WTC11 (cell line): ENCODE results near the gene SEC16A. TPM values are rescaled to one million over a fixed set of nuclear protein-coding genes. Genes with fewer than 3 reads are reported as not detected.

Experiments
- ATAC-seq: fragments of 200-7000 bp; cut with Tn5 transposase; 2 replicates; pipeline ENCODE4 v1.10.0; 2021; ENCODE audit warnings: mild to moderate bottlenecking, moderate library complexity
- CTCF ChIA-PET: fragments of 300-600 bp; sonication (Branson Sonifier 250); formaldehyde crosslinking; loops from one replicate; lab custom pipeline; 2021; ENCODE audit warnings: antibody characterized with exemption; lab: Charles Lee
- POLR2A ChIA-PET: fragments of 350-600 bp; sonication (Branson Sonifier 250); formaldehyde crosslinking; loops from one replicate; lab custom pipeline; 2021; ENCODE audit warnings: antibody characterized with exemption; lab: Charles Lee
- DNase-seq: peaks from one replicate; pipeline ENCODE4 v3.0.0; 2021; ENCODE audit warnings: low spot score
- H3K27ac Mint-ChIP-seq: 2 replicates; pipeline ENCODE4 v1.8.0; 2021; ENCODE audit warnings: mixed read lengths
- H3K27me3 Mint-ChIP-seq: 2 replicates; pipeline ENCODE4 v1.8.0; 2021; ENCODE audit warnings: low read depth, mild to moderate bottlenecking, moderate library complexity, mixed read lengths
- H3K36me3 Mint-ChIP-seq: 2 replicates; pipeline ENCODE4 v1.8.0; 2021; ENCODE audit warnings: mixed read lengths
- H3K4me1 Mint-ChIP-seq: 2 replicates; pipeline ENCODE4 v1.8.0; 2022; ENCODE audit warnings: mixed read lengths
- H3K4me3 Mint-ChIP-seq: 2 replicates; pipeline ENCODE4 v1.8.0; 2021; ENCODE audit warnings: mild to moderate bottlenecking, moderate library complexity, mixed read lengths
- H3K9me3 Mint-ChIP-seq: 2 replicates; pipeline ENCODE4 v1.8.0; 2021; ENCODE audit warnings: mixed read lengths
- ARID4B ChIP-seq: sonication (generic); formaldehyde crosslinking; IDR thresholded peaks from 2 replicates; pipeline ENCODE4 v1.8.0; 2023; ENCODE audit warnings: missing genetic modification reagents, mild to moderate bottlenecking, borderline replicate concordance
- CTCF ChIP-seq: fragments of 200-600 bp; IDR thresholded peaks from 2 replicates; pipeline ENCODE4 v1.8.0; 2022; ENCODE audit warnings: antibody characterized with exemption
- ELF4 ChIP-seq: sonication (generic); formaldehyde crosslinking; IDR thresholded peaks from 2 replicates; pipeline ENCODE4 v1.8.1; 2022; ENCODE audit warnings: low read depth, mild to moderate bottlenecking, moderate library complexity, missing genetic modification reagents
- FOXP1 ChIP-seq: sonication (generic); formaldehyde crosslinking; IDR thresholded peaks from 2 replicates; pipeline ENCODE4 v1.8.0; 2022; ENCODE audit warnings: missing genetic modification reagents, mild to moderate bottlenecking, moderate library complexity, borderline replicate concordance
- GRHL2 ChIP-seq: fragments of 250-450 bp; sonication (Bioruptor Pico); IDR thresholded peaks from 2 replicates; pipeline ENCODE4 v1.8.0; 2022; ENCODE audit warnings: mild to moderate bottlenecking, moderate library complexity; ENCODE audit not compliant: insufficient replicate concordance, severe bottlenecking
- HMGXB4 ChIP-seq: sonication (generic); formaldehyde crosslinking; IDR thresholded peaks from 2 replicates; pipeline ENCODE4 v1.8.1; 2023; ENCODE audit warnings: mild to moderate bottlenecking, moderate library complexity, missing genetic modification reagents
- STAT6 ChIP-seq: sonication (generic); formaldehyde crosslinking; conservative IDR thresholded peaks from 2 replicates; pipeline ENCODE4 v1.8.1; 2023; ENCODE audit warnings: mild to moderate bottlenecking, low read depth, missing genetic modification reagents, moderate library complexity
- ZNF219 ChIP-seq: sonication (generic); formaldehyde crosslinking; IDR thresholded peaks from 2 replicates; pipeline ENCODE4 v1.8.0; 2023; ENCODE audit warnings: missing genetic modification reagents, mild to moderate bottlenecking, borderline replicate concordance
- total RNA-seq: library from RNA; stranded (reverse); gene quantifications from 3 replicates; pipeline ENCODE4 v1.2.3, GENCODE V29; 2021

SEC16A gene
- total RNA-seq, 1 experiment from 2014 or later: 70.9 TPM

GRCh38 chr9:136518623-136519022 is 35.8 kb upstream of the SEC16A start (continued):
- TF ChIP-seq ARID4B: no peak

GRCh38 chr9:136517950-136518349 is 35.1 kb upstream of the SEC16A start:
- ATAC-seq: no peak
- CTCF ChIA-PET: no interaction called here
- POLR2A ChIA-PET: no interaction called here
- peaks cover 7% of the 10 kb centered on the region for H3K36me3 Mint-ChIP-seq
- no peak overlapping the region for H3K4me3 Mint-ChIP-seq
- no peak for TF ChIP-seq CTCF
- no peak for TF ChIP-seq STAT6 (CRISPR knock-in tag)
- TF ChIP-seq HMGXB4 (CRISPR knock-in tag): no peak
- TF ChIP-seq FOXP1: no peak
- TF ChIP-seq ZNF219 (CRISPR knock-in tag): no peak
- H3K9me3 Mint-ChIP-seq: no peaks in the 10 kb centered on the region
- no peaks in the 10 kb centered on the region for H3K4me1 Mint-ChIP-seq
- no peak for DNase-seq
- H3K27ac Mint-ChIP-seq: no peak overlapping the region
- H3K27me3 Mint-ChIP-seq: no peaks in the 10 kb centered on the region

GRCh38 chr9:136517012-136517743 is 34.3 kb upstream of the SEC16A start:
- ATAC-seq (no peak), DNase-seq (no peak)
- TF ChIP-seq HMGXB4 (CRISPR knock-in tag): no peak
- TF ChIP-seq ELF4 (CRISPR knock-in tag): no peak
- TF ChIP-seq FOXP1: no peak
- TF ChIP-seq STAT6 (CRISPR knock-in tag): no peak
- no peak for TF ChIP-seq GRHL2 (CRISPR knock-in tag)
- ChIA-PET POLR2A (no interaction called here), CTCF (no interaction called here)
- Mint-ChIP-seq H3K27ac (no peak overlapping the region), H3K36me3 (peaks cover 7% of the 10 kb centered on the region), H3K4me1 (no peaks in the 10 kb centered on the region), H3K9me3 (no peaks in the 10 kb centered on the region), H3K4me3 (no peak overlapping the region), H3K27me3 (no peaks in the 10 kb centered on the region)
